Neural cell (in vitro differentiated cells): ENCODE data around the gene FCRL3.

Experiments used
- POLR2AphosphoS5 ChIP-seq: IDR thresholded peaks from 2 replicates; pipeline ENCODE4 v1.6.1; 2012
- RAD21 ChIP-seq: fragments of 450-650 bp; conservative IDR thresholded peaks from 2 replicates; pipeline ENCODE4 v1.6.1; 2014; ENCODE audit warnings: antibody characterized with exemption, mild to moderate bottlenecking, moderate library complexity

DNA sequence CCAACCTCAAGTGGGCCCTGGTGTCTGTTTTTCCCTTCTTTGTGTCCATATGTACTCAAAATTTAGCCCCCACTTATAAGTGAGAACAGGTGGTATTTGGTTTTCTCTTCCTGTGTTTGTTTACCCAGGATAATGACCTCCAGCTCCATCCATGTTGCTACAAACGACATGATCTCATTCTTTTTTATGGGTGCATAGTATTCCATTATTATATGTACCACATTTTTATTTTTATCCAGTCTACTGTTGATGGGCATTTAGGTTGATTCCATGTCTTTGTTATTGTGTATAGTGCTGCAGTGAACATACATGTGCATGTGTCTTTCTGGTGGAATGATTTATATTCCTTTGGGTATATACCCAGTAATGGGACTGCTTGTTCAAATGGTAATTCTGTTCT is 27.6 kb downstream of the FCRL3 start:
- TF ChIP-seq RAD21 = no peak
- no peak for TF ChIP-seq POLR2AphosphoS5
